GM12873 (cell line): Measurements from ENCODE around the gene UNC13B.

Experiments
- TF ChIP-seq, protein P1 (sequence below): IDR thresholded peaks from 2 replicates; pipeline ENCODE4 v1.5.1; 2012; ENCODE audit warnings: low read depth, mild to moderate bottlenecking, moderate library complexity, low read length, control low read depth; ENCODE audit not compliant: insufficient read depth; ENCODE audit errors: missing control alignments

Gene UNC13B

DNA sequence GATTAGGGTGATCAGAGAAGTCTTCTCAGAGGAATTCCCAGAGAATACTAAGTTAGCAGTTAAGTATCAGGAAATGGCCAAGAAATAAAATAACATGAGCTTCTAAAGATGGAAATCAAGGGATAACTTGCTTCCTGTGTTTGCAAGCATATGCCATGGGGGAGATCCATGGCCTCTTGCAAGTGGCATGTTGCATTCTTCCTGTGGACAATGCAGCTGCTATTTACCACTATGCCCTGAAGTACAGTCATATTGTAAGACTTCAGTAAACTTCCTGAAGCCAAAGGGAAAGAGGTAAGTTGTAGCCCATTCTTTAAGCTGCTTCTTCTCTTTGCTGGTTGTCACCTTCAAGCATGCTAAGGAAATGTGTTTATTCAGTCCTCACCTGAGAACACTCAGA lies 173.4 kb downstream of the UNC13B start:
- TF ChIP-seq, protein P1, sequence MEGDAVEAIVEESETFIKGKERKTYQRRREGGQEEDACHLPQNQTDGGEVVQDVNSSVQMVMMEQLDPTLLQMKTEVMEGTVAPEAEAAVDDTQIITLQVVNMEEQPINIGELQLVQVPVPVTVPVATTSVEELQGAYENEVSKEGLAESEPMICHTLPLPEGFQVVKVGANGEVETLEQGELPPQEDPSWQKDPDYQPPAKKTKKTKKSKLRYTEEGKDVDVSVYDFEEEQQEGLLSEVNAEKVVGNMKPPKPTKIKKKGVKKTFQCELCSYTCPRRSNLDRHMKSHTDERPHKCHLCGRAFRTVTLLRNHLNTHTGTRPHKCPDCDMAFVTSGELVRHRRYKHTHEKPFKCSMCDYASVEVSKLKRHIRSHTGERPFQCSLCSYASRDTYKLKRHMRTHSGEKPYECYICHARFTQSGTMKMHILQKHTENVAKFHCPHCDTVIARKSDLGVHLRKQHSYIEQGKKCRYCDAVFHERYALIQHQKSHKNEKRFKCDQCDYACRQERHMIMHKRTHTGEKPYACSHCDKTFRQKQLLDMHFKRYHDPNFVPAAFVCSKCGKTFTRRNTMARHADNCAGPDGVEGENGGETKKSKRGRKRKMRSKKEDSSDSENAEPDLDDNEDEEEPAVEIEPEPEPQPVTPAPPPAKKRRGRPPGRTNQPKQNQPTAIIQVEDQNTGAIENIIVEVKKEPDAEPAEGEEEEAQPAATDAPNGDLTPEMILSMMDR: no peak

DNA sequence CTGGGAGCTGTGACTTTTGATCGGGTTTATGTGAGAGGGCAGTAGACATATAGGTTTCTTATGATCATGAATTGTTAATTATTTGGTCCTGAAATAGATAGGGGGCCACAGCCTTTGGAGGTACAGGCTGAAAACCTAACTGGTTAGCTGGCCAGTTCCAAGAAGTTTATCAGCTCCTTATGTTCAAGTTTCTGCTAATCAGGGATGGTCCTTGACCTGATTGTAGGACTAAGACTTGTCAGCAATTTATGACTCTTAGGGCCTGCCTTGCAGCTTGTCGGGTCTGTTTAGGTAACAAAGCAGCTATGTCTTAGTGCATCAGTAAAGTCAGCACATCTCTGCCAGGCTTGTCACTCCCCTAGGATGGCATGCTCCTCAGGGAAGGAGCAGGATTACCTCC lies 176.3 kb downstream of the UNC13B start:
- TF ChIP-seq, protein P1: no peak

DNA sequence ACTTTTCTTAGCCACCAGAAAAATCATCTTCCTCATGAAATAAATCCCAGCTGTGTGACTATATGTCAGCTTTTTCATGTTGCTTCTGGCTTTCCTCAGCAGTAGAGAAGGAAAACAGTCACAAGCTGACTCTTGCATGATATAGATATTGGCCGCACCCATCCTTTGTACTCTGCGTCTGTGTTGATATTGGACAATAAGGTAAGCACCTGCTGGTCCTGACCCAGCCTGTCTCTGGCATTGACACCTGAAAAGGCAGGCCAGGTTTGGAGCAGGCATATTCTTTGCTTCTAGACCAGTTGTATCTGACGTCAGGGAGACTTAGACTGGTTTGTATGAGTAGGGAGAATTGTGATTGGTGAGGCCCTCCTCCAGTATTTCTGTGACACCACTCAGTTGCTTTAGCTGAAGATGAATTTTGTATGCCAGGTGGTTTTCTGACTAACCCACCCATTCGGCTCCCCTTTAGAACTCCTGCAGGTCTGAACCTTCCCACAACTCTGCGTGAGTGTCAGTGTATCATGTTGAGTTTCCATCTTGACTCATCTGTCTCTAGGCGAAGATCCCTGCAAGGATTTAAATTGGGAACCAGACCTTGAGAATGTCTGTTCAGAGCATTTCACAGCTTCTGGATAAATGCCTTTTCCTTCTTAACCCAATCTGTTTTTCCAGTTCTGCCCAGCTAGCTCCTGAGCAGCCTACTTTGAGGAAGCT lies 176.9 kb downstream of the UNC13B start:
- TF ChIP-seq, protein P1: no peak

DNA sequence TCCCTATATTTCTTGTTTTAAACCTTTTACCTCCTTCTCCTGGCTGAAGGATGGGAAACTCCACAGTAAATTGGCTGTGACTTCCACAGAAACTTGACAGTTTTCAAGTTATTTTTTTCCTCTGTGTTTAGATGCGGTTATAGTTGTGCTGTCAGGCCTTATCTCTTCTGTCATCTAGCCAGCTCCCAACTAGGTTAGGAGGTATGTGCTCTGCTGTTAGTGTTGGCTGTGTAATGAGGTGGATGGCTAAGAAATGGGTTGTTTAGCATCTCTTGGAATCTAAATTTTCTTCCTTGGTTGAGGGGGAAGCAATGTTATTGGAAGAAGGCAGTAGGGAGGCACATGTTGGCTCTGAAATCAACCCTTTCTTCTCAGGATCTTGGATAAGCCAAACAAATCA lies 178.2 kb downstream of the UNC13B start:
- TF ChIP-seq, protein P1: no peak

DNA sequence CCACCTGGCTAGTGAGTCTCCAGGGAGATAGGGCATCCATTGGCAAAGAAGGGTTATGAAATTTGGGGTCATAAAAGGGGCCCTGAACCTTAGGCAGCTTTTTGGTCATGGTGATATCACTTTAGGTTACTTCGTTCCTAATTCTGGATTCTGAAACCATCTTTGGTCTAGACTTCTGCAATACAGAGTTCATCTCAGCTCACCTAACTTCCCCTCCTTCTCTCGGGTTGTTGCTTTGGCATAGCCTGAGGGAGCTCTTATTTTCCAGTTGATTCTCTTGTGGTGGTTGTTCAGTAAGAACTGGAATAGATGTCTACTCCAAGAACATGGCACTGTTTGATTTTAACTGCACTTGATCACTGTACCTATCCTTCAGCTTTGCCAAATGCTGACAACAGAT lies 179.2 kb downstream of the UNC13B start:
- TF ChIP-seq, protein P1: no peak

DNA sequence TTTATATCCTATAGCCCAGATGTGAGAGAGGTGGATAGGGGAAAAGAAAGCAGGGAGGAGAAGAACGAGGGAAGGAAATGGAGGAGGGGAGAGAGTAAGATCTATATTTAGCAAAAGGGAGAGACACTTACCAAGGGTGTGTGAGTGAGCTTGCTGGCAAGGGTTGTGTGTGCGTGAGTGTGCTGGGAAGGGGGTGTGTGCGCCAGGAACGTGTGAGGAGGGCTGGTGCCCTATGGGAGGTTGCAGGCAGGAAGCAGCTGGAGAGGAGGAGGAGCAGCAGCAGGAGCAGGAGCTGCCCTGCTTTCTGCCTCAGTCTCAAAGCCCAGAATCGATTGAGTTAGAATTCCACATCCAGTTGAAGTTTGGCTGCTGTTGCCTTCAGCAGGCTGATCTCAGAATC lies 179.8 kb downstream of the UNC13B start:
- TF ChIP-seq, protein P1: no peak

DNA sequence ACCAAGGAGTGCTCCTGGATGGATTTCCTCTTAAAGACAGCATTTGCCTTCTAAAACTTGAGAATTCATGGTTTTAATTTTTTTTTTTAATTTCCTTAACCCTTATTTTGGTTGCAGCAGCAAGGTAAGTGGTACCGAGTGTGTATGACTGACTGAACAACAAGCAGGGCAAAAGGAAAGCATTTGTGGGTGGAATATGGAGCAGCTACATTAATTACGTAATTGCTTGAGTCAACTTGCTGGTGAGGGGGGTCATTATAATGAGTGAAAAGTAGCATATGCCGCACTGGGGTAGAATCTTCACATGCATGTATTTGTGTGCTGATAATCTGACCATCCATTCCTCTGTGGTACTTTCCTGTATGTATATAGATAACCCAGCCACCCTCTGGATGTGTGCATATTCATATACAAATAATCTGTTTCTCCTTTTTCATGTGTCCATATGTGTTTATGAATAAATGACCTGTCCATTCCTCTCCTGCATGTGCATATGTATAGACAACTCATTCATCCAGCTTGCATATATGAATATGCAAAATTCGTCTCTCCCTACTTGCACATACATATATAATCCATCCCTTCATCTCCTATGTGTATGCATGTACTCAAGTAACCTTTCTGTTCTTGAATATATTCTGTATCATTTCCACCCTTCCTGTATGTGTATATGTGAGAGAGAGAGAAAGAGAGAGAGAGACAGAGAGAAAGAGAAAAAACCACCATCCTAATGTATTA lies 180.6 kb downstream of the UNC13B start:
- TF ChIP-seq, protein P1: no peak
